Spleen (tissue), 11 donors: ENCODE results near the gene PSME2. TPM values are rescaled to one million over a fixed set of nuclear protein-coding genes. Genes with fewer than 3 reads are reported as not detected.

Experiments used
- DNase-seq: peaks from one replicate; pipeline ENCODE4 v3.0.0-alpha.2; 2020
- H3K27ac ChIP-seq, 8 donors: fragments of 200-600 bp; sonication (generic) in 7 of 8; 1 replicate in 4 of 8; 2 replicates in 4 of 8; pipeline versions ENCODE4 v1.5.0 to v1.8.0; 2016 to 2021; ENCODE audit warnings: inconsistent platforms in 4 of 8, mild to moderate bottlenecking in 4 of 8, moderate library complexity in 1 of 8
- H3K27me3 ChIP-seq, 7 donors: fragments of 200-600 bp; sonication (generic) in 6 of 7; replicated peaks in 1 of 7; 1 replicate in 4 of 7; 2 replicates in 3 of 7; pipeline versions ENCODE4 v1.5.0 to v1.8.0; 2016 to 2021; ENCODE audit warnings: inconsistent platforms in 3 of 7, mild to moderate bottlenecking in 1 of 7
- H3K36me3 ChIP-seq, 6 donors: fragments of 200-600 bp; sonication (generic) in 5 of 6; 1 replicate in 4 of 6; 2 replicates in 2 of 6; pipeline versions ENCODE4 v1.5.0 to v1.8.0; 2016 to 2021; ENCODE audit warnings: inconsistent platforms in 2 of 6
- H3K4me1 ChIP-seq, 6 donors: fragments of 200-600 bp; sonication (generic) in 5 of 6; 1 replicate in 3 of 6; 2 replicates in 3 of 6; pipeline versions ENCODE4 v1.5.0 to v1.8.0; 2016 to 2021; ENCODE audit warnings: inconsistent platforms in 3 of 6
- H3K4me3 ChIP-seq, 8 donors: fragments of 200-600 bp; sonication (generic) in 7 of 8; 1 replicate in 4 of 8; 2 replicates in 4 of 8; pipeline versions ENCODE4 v1.5.0 to v1.8.0; 2016 to 2021; ENCODE audit warnings: inconsistent platforms in 4 of 8, mild to moderate bottlenecking in 4 of 8, moderate library complexity in 2 of 8
- H3K9me3 ChIP-seq, 8 donors: fragments of 200-600 bp; sonication (generic) in 7 of 8; 1 replicate in 4 of 8; 2 replicates in 4 of 8; pipeline versions ENCODE4 v1.5.0 to v1.8.0; 2016 to 2021; ENCODE audit warnings: inconsistent platforms in 4 of 8
- POLR2A ChIP-seq, 3 donors: fragments of 450-650 bp; IDR thresholded peaks; one replicate each; pipeline ENCODE4 v1.5.1; 2017; ENCODE audit warnings: antibody characterized with exemption in 3 of 3, mild to moderate bottlenecking in 1 of 3
- POLR2AphosphoS5 ChIP-seq, 3 donors: sonication (generic); formaldehyde crosslinking; IDR thresholded peaks; one replicate each; pipeline ENCODE4 v1.5.1; 2017; ENCODE audit warnings: antibody characterized with exemption in 3 of 3
- whole genome bisulfite sequencing, 5 donors: extraction: QIAGEN DNeasy Blood & Tissue Kit in 3 of 5; methylation state at CpG; one replicate each; pipeline versions ENCODE4 v1.1.5 to v1.1.7; 2013 to 2018; 5-methylcytosine and 5-hydroxymethylcytosine counted together
- intact Hi-C: fragments of 100-400 bp; cut with DNase I; formaldehyde crosslinking; loops from one replicate; pipeline ENCODE4 v1.15.0; 2023; ENCODE audit warnings: low total_unique reads
- polyA plus RNA-seq, 3 donors: library from polyadenylated mRNA; stranded (reverse); fragments of 200-250 nt; gene quantifications; one replicate each; pipeline ENCODE4 v1.2.1, GENCODE V29; 2013
- total RNA-seq, 7 donors: library from RNA; depleted of rRNA in 3 of 7; stranded (reverse); fragments of >200 nt in 3 of 7; fragmentation: NEBNext Ultra II Directional in 4 of 7; extraction: Animal tissue kit (Norgen Biotek cat#: 25700) in 4 of 7; gene quantifications; one replicate each; pipeline versions ENCODE4 v1.1.0 to v1.2.1, GENCODE V29; 2016 to 2021
- TF ChIP-seq, protein P1 (sequence below), 11 experiments: fragments of 200-600 bp in 7 of 11; fragments of 450-650 bp in 4 of 11; sonication (generic) in 4 of 11; IDR thresholded peaks in 8 of 11; conservative IDR thresholded peaks in 3 of 11; 1 replicate in 7 of 11; 2 replicates in 4 of 11; pipeline versions ENCODE4 v1.4.0 to v1.8.0; 2016 to 2021; ENCODE audit warnings: antibody characterized with exemption in 11 of 11, inconsistent platforms in 4 of 11, mild to moderate bottlenecking in 1 of 11
- donor health status: healthy with polysubstance abuse.
- donor health status: DM: no; HTN: no; CAD: no; lungs with moderate emphysema.
- donor health status: DM: no; HTN: no; CAD: no.
- donor health status: Bipolar disorder and iron deficiency.
- donor health status: healthy.
- donor health status: DM: no; HTN: no; CAD: no.
- donor health status: DM: yes; HTN: yes; CAD: no.

PSME2 gene
- total and polyA plus RNA-seq, 10 donors = 80.0 to 509 (median 258) TPM

DNA sequence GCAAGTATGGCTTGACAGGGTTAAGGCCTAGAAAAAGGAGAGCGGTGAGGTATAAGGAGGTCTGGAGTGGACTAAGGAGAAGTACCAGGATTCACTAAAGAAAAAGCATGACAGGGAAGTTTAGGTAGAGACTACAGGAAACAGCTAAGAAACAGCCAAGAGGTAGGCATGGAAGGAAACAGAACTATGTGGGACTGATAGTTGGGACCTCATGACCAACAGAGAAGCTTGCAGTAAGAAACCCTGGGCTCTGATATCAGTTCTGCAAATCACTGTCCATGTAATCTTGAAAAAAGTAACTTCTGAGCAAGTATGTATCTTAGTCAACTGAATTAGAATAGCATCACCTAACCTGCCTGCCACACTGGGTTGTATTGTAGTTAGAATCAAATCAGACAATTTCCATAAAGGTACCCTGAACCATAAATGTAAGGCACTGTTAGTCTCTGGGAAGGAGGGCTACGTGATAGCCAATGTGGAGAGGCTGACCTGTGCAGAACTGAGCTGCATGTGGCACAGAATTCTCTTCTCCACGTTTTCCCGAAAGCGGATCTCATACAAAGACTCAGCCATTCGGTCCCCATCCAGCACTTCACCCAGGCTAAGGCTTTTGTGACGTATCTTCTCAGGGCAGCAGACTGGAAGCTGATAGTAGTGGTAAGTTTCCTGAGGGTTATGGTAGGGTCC is 47.9 kb upstream of the PSME2 start:
- WGBS, 5 donors = 85 to 93% (median 90%) methylated on average over 7 of the region's 7 CpGs
- peak overlapping the region in 6 of 8 donors; percentile 95 to 100 (median 98) for H3K27ac ChIP-seq
- intact Hi-C loops = no loop called here

DNA sequence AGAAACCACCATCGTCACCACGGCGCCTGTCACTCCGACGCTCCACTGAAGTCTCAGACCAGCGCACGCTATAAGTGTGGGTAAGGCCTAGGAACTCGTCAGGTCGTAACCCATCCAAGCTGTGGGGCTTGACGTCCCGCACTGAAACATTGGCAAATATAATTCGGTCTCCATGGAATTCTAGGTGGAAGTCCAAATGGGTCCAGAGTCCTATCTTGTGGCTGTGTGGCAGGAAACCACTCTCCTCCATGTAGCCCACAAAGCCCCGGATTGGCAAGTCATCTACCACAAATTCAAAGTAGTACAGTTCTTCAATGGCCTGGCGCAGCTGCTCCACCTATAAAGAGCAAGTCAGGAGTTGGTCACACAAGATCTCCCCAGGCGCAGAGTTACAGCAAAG is 46.5 kb upstream of the PSME2 start:
- Histone ChIP-seq H3K9me3 (no peaks in the 10 kb centered on the region), H3K36me3 (peaks cover 0 to 35% (median 12%) of the 10 kb centered on the region in 6 donors), H3K4me3 (no peak overlapping the region), H3K4me1 (peaks cover 29 to 81% (median 49%) of the 10 kb centered on the region in 6 donors), H3K27me3 (no peaks in the 10 kb centered on the region), H3K27ac (no peak overlapping the region)
- WGBS, 5 donors = 90 to 92% (median 91%) methylated on average over 15 of the region's 15 CpGs
- intact Hi-C loops = no loop called here
- DNase-seq = no peak
- TF ChIP-seq, protein P1, sequence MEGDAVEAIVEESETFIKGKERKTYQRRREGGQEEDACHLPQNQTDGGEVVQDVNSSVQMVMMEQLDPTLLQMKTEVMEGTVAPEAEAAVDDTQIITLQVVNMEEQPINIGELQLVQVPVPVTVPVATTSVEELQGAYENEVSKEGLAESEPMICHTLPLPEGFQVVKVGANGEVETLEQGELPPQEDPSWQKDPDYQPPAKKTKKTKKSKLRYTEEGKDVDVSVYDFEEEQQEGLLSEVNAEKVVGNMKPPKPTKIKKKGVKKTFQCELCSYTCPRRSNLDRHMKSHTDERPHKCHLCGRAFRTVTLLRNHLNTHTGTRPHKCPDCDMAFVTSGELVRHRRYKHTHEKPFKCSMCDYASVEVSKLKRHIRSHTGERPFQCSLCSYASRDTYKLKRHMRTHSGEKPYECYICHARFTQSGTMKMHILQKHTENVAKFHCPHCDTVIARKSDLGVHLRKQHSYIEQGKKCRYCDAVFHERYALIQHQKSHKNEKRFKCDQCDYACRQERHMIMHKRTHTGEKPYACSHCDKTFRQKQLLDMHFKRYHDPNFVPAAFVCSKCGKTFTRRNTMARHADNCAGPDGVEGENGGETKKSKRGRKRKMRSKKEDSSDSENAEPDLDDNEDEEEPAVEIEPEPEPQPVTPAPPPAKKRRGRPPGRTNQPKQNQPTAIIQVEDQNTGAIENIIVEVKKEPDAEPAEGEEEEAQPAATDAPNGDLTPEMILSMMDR (IDR thresholded peaks at IDR 0.05 in 8 of 11, conservative IDR thresholded peaks at IDR 0.05 in 3 of 11) = no peak
- TF ChIP-seq POLR2AphosphoS5 (IDR thresholded peaks at IDR 0.05) = no peak
- no peak for TF ChIP-seq POLR2A (IDR thresholded peaks at IDR 0.05)

More for the DNA sequence above, 47.9 kb upstream of the PSME2 start:
- Histone ChIP-seq H3K4me3 (peak overlapping the region in 7 of 8 donors; percentile 77 to 90 (median 84)), H3K27me3 (no peaks in the 10 kb centered on the region), H3K36me3 (peaks cover 0 to 42% (median 12%) of the 10 kb centered on the region in 6 donors), H3K4me1 (peaks cover 28 to 81% (median 49%) of the 10 kb centered on the region in 6 donors), H3K9me3 (no peaks in the 10 kb centered on the region)
- no peak for TF ChIP-seq POLR2AphosphoS5 (IDR thresholded peaks at IDR 0.05)
- TF ChIP-seq, protein P1 (IDR thresholded peaks at IDR 0.05 in 8 of 11, conservative IDR thresholded peaks at IDR 0.05 in 3 of 11) = no peak
- TF ChIP-seq POLR2A (IDR thresholded peaks at IDR 0.05) = no peak
- DNase-seq = no peak

DNA sequence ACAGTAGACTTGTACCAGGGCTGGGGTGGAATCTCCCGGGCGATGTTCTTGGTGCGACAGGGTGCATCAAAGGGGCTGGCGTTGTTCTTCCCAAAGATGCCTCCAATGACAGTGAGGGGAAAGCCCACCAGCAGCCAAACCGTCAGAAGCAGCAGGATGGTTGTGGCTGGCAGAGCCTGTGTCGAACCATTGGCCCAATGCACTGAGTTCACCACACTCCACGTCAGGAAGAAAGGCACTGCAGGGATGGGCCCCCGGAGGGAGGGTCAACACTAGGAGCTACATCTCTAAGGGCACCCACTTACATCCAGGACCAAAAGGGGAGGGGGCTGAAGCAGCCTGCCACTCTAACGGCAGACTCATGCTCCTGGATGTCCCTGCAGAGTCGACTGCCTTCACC is 44.0 kb upstream of the PSME2 start:
- TF ChIP-seq POLR2AphosphoS5 (IDR thresholded peaks at IDR 0.05) (no peak), POLR2A (IDR thresholded peaks at IDR 0.05) (no peak)
- no peaks in the 10 kb centered on the region for H3K9me3 ChIP-seq
- no peak overlapping the region for H3K4me3 ChIP-seq
- no peaks in the 10 kb centered on the region for H3K27me3 ChIP-seq
- WGBS, 5 donors = 93 to 96% (median 94%) methylated on average over 10 of the region's 10 CpGs
- DNase-seq = no peak
- peaks cover 0 to 51% (median 25%) of the 10 kb centered on the region in 6 donors for H3K36me3 ChIP-seq
- intact Hi-C loops = no loop called here
- no peak overlapping the region for H3K27ac ChIP-seq
- peaks cover 22 to 80% (median 41%) of the 10 kb centered on the region in 6 donors for H3K4me1 ChIP-seq

DNA sequence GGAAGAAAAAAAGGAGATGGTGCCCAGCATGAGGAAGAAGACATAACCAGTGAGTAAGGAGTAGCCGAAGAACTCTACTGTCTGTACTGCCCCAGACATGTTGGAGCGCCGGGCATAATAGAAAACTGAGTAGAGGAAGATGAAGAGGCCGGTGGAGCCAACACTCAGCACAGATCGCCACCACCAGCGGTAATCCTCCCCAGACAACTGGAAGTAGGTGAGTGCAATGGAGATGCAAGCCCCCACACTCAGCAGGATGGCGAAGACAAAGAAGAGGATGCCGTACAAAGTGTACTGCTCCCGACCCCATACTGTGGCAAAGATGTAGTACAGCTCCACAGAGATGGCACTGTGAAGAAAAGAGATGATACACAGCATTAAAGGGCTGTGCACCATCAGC is 43.0 kb upstream of the PSME2 start:
- Histone ChIP-seq H3K27me3 (no peaks in the 10 kb centered on the region), H3K36me3 (peaks cover 0 to 60% (median 34%) of the 10 kb centered on the region in 6 donors), H3K27ac (peak overlapping the region in 6 of 8 donors; percentile 10 to 87 (median 77)), H3K9me3 (no peaks in the 10 kb centered on the region), H3K4me1 (peaks cover 19 to 72% (median 34%) of the 10 kb centered on the region in 6 donors), H3K4me3 (peak overlapping the region in 1 of 8 donors; percentile 80)
- 91 to 96% (median 93%) methylated on average over 9 of the region's 9 CpGs for WGBS, 5 donors
- intact Hi-C loops = no loop called here
- DNase-seq = no peak
- TF ChIP-seq, protein P1 (IDR thresholded peaks at IDR 0.05 in 8 of 11, conservative IDR thresholded peaks at IDR 0.05 in 3 of 11) = no peak
- no peak for TF ChIP-seq POLR2A (IDR thresholded peaks at IDR 0.05)
- TF ChIP-seq POLR2AphosphoS5 (IDR thresholded peaks at IDR 0.05) = no peak
